Hindlimb muscle (tissue), 1 donor: ENCODE measurements around the gene SNX7. TPM values are rescaled to one million over a fixed set of nuclear protein-coding genes. Genes with fewer than 3 reads are reported as not detected.

Experiments used
- DNase-seq: peaks from one replicate; pipeline ENCODE4 v3.0.0-alpha.2; 2013
- polyA plus RNA-seq: library from polyadenylated mRNA; unstranded; fragments of 120-200 nt; gene quantifications from one replicate; pipeline ENCODE4 v1.2.1, GENCODE V29; 2013; ENCODE audit not compliant: insufficient read length

Gene SNX7, protein sequence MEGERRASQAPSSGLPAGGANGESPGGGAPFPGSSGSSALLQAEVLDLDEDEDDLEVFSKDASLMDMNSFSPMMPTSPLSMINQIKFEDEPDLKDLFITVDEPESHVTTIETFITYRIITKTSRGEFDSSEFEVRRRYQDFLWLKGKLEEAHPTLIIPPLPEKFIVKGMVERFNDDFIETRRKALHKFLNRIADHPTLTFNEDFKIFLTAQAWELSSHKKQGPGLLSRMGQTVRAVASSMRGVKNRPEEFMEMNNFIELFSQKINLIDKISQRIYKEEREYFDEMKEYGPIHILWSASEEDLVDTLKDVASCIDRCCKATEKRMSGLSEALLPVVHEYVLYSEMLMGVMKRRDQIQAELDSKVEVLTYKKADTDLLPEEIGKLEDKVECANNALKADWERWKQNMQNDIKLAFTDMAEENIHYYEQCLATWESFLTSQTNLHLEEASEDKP
- polyA plus RNA-seq = 21.9 TPM

DNA sequence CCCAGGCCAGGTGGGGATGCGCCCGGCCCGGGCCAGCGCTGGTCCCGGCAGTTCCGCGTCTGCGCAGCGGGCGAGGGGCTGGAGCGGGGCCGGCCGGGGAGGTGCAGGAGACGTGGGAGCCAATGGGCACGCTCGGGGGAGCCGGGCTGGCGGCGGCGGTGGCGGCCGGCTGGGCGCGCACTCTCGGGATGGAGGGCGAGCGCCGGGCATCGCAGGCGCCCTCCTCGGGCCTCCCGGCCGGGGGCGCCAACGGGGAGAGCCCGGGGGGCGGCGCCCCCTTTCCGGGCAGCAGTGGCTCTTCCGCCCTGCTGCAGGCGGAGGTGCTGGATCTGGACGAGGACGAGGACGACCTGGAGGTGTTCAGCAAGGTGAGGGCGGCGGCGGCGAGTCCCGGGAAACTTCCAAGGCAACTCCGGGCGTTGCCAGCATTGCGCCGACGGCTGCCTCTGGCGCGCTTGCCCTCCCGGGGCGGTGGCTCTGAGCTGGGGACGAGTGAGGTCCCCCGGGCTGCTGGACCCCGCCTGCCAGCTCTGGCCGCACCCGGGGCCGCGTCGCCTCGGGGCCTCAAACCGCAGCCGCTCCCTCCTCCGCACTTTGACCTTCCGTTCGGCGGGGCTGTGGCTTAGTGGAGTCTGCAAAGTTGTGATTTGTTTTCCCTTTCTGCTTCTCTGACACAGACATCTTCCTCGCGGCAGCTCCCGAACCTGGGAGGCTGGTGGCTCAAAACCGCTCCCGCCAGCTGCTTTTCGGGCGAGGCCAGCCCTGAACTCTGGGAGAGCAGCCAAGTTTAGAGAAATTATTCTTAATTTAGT lies at the start of gene SNX7:
Gene SNX7 (plus strand): TSS at position 178 of the 812 bp plus-strand sequence. CDS start 11 bp downstream, at position 189.
- peak; percentile 82 for DNase-seq

DNA sequence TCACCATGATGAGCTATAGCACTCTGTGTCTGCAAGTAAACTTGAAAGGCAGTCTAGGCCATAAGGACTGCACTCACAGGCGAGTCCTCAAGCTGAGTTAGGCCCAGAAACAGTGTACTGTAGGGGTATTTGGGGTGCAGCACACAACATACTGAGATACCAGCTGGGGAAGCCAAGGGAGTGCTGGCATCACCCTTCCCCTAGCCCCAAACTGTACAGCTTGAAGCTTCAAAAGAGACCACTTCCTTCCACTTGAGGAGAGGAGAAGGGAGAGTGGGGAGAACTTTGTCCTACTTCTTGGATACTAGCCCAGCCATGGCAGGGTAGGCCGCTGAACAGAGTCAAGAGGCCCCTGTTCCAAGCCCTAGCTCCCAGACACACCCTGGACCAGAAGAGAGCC lies 24.2 kb upstream of the SNX7 start:
- DNase-seq = no peak

DNA sequence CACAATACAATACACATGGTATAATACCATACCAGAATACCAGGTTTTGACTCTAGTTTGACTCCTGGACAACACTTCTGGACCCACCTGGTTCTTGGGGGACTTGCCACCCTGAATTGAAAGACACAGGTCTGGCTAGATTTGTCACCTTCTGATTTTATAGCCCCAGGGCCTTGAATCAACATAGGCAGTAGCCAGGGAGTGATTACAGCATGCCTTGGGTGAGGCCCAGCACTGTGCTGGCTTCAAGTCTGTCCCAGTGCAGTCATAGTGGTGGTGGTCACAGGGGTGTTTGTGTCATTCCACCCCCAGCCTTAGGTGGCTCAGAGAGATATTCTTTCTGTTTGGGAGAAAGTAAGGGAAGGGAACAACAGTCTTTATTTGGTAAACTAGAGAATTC lies 23.3 kb upstream of the SNX7 start:
- no peak for DNase-seq

DNA sequence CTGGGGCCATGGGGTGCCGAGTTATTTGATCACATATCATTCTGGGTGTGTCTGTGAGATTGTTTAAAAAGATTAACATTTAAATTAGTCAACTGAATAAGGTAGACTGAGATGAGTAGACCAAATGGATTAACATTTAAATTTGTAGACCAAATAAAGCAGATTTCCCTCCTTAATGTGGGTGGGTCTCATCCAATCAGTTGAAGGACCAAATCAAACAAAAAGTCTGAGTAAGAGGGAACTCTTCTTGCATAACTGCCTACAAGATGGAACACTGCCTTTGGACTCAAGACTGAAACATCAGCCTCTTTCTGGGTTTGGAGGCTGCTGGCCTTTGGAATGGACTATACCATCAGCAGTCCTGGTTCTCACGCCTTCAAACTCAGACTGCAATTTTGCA lies 17.0 kb upstream of the SNX7 start:
- no peak for DNase-seq

DNA sequence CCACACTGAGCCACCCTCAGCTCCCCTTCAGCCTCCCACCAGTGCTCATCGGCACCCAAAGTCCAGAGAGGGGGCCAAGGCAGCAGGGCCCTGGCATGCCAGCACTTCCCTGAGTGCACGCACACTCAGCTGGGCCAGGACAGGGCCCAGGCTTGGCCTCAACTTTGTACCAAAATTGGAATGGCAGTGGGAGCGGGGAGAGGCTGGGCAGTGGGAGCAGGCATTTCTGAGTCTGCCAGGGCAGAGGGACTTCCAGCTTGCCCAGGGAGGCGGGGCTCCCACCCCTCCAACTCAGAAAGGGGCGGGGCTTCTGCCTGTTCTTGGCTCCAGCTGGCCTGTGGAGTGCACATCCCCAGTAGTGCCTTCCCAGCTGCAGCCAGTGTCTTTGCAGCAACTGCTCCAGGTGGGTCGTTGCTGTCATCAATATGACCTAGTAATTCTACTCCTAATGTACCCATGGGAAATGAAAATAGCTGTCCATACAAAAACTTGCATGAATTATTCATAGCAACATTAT lies 10.3 kb upstream of the SNX7 start:
- no peak for DNase-seq

DNA sequence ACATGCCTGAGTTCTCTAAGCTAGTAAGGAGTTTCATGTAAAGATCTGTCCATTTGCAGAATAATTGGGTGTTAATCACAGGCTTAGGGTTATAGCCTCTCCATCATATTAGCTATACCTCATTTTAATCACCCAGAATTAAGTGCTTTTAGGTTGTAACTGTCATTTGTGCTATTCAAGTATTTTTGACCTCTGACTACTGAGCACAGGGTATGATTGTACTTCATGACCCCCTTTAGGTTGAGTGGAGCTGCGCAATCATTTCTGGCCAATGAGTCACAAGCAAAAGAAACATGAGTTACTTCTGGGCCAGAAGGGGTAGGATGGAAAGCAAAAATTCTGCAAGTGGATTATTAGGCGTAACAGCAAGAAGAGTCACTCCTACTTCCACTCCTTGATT lies 8.4 kb upstream of the SNX7 start:
- no peak for DNase-seq

DNA sequence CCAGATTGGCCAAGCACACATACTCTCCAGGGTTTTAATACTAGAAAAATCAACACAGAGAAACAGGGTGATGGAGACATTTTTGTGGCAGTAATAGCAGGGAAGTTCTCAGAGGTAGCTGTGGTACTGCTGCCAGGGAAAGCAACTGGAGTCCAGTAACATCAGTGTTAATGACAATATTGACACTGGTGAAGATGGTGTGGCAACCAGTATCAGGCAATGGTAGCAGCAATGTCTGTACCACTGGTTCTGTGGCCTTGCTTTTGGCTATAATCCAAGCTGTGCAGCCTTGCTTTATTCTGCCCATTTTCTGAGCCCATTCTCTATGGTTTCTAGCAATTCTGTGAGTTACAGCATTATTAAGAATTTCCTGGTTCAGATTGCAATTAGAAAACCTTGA lies 1.6 kb upstream of the SNX7 start:
- DNase-seq = no peak

DNA sequence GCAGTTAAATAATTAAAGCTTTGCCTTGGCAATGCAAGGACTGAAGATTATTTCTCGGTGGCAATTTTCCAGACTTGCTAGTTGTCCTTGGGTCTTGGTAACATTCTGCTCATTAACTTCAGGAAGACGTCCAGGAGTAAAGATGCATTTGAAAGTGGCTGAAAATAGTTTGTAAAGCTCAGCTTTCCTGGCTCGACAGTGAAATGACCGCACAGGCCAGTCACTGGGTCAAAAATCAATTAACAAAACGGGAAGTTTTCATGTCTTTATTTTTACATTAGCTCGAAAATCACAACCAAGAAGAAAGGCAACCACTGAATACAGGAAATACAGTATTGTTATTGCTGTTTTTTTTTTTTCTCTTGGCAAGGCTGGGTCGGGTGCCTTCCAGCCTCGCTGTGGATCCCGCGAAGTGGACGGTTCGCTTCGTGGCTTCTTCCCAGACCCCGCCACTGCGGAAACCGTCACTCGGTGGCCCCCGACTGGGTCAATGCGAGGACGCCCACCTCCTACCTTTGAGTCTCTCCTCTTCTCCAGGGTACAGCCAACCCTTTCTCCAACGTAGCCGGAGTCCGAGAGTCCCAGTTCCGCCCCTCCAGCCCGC lies 479 bp upstream of the SNX7 start:
- no peak for DNase-seq

DNA sequence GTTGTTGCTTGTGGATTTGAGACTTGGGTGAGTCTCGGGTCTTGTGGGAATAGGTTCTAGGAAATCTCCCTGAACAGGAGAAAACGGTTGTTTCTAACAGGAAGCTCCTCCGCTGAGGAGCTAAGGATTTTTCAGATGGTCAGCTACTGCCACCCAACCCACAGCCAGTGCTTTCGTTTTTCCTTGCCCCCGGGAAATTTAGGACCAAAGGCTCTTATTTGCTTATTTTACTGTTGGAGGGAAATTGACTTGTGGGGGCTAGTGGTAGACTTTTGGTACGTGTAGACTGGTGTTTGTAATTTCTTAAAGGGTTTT lies 792 bp downstream of the SNX7 start:
- peak; percentile 43 for DNase-seq

DNA sequence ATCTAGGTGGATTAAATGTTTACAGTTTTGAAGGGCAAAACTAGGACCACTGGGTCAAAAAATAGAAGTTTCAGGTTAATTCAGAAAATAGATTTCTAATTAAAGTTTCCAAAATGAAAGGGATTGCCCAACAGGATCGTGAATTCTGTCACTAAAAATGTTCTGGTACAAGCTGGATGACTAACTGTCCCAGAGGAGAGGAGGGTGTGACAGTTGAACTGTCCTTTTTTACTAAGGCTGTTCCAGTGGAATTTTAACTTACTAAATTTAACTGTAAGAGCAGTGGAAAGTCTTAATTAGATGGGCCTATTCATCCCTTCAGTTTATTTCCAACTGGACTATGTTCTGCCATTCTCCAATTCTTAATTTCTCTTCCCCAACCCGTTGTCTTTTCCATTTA lies 7.2 kb downstream of the SNX7 start:
- no peak for DNase-seq

DNA sequence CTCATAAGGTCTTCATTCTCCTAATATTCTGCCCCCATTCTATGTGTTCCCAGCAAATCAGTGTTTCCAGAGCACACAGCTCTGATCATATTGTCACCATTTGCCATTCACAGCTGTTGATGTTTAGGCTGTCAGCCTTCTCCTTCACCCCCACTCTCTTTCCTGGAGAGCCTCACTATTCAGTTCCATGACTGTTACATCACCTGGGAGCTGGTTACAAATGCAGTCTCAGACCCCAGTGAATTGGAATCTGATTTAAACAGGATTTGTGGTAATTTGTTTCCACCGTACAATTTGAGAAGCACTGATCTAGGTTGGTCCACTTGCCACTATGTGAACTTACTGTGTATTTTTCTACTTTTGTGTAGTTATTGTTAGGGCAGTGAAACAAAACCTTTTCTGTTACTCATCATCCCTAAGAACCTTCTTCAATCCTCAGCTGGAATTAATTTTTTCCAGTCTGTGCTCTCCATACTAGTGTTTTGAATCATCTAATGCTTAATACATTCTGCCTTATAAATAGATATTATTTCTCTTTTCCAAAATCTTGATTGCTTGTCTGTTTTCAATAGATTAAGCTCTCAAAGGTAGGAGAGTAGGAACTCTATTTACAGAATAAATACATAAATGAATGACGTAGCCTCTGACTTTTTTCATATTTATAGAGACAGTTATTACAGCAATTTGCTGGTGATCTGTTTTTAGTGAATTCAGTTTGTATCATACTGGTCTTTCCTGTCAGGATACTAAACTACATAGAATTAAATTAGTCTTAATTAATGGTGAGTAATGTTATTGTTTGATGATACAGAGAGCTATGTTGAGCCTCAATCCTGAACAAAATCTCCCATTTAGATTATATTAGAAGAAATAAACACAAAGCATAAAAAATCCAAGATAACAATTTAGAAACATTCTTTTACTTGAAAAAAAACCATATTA lies 8.1 kb downstream of the SNX7 start:
- DNase-seq = no peak

DNA sequence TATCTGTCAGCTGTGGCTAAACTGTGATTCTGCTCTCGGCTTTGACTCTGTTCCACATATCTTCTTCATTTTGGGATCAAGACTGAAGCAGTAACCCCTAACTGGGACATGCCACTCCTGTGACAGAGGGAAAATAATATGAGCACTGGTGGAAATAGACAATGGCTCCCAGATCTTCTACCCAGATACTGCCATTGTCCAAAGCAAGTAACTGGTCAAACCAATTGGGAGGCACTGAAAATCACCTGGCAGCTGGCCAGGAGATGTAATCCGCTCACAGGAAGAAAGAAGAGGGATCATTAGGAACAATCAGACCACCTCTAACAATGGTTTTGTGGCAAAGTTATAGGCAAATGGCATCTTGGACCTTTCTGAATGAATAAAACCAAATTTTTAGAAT lies 10.7 kb downstream of the SNX7 start:
- DNase-seq = no peak

DNA sequence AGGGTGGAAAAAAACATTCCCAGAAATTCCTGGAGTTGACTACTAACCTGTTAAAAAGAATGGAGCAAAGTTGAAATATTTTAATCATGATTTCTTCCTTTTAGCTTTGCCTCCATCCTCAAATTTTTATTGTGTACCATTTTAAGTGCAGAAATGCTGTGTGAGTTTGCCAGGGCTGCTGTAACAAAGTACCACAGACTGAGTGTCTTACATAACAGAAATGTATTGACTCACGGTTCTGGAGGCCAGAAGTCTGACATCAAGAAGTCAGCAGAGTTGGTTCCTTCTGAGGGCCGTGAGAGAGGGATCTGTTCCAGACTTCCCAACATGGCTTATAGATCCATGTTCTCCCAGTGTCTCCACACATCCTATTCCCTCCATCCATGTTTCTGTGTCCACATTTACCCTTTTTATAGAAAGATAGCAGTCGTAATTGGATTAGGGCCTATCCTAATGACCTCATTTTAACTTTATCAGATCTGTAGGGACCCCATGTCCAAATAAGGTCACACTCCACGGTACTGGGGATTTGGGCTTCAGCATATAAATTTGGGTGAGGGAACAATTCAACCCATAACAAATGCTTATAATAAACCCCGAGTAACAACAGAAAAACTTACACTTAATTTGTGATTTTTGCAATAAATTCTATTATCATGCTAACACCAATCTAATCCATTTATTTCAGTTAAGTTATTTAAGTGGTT lies 12.7 kb downstream of the SNX7 start:
- no peak for DNase-seq

DNA sequence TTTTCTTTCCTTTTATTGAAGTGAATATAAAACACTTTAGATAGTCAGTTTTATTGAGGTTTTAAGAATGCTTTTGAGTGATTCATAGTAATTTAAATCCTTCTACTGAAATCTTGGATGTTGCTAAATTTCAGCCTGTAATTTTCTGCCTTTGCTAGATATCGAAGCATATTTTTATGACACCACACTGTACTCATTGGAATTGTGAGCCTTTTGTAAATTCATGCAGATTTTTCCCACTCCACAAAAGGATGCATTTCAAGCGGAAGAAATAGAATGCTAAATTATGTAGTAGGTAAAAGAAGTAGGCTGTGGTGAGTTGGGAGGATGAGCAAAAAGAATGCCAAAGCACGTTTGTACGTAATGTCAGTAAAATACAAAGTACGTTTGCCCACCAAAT lies 13.8 kb downstream of the SNX7 start:
- DNase-seq = no peak

DNA sequence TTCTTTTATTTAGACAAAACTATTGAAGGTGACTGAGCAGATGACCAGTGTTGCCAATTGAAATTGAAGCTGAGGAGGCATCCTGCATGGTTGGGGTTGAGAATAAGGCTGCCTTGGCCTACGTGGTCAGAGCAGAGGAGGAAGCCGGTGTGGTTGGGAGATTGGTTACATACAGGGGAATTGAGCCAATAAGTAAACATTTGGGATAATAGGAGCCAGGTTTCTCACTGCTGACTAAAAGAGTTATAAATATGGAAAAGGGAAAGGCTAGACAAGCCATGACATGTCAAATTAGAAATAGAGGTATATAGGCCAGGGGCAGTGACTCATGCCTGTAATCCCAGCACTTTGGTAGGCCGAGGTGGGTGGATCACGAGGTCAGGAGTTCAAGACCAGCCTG lies 15.8 kb downstream of the SNX7 start:
- DNase-seq = no peak

DNA sequence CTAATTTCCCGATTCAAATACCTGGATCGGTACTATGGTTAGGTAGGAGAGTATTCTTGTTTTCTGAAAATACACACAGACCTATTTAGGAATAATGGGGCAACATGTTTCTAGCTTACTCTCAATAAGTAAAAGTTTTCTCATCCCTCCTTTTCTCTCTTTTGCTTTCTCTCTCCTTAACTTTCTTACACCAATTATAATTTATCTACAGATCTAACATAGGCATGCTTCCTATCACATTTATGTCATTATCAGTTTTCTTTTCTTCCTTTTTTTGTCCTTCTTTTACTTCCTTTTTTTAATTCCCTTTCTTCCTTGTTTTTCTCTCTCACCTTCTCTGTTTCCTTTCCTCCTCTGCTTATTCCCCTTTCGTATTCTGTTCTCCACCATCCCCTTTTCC lies 20.3 kb downstream of the SNX7 start:
- DNase-seq = no peak

DNA sequence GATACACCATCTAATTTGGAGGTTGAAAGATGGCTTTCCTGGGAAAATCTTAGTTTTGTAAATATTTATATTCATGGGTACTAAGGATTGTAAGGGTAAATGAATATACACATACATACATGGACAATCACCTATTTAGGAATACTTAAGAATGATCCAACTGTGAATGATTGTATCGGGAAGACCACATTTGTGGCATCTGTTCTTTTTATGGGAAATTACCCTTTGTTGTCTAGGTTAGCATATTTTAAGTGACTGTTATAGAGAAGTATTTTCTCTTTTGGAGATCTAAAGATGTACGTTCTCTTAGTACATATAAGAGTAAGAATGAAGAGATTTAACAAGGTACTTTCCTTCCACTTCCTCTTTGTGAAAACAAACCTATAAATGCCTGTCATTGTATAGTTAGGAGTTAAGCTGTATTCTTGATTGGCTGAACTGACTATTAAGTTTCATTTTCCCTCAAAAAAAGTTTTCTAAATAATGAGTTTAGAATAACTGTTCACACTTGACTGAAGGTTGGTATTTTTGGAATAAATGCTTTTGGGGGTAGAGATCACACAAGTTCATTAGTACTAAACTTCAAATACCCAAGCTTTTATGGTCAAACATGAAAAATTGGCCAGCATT lies 26.7 kb downstream of the SNX7 start:
- DNase-seq = no peak

DNA sequence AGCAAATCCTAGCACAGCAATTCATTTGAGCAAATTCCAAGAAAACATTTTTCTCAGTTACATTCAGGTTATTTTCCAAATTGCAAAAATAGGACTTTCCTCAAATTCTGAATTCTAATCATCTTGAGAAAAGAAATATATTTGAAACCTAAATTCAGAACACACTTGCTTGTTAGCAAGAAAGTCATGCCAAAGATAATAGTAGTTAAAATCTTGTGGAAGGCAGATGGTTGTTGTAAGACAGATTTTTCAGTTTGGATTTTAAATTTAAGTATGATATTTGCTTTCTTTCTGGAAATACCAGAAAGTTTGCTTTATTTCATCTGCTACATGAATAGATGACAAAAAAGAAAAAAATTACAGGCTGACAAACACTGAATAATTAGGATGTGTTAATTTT lies 29.1 kb downstream of the SNX7 start:
- DNase-seq = no peak

DNA sequence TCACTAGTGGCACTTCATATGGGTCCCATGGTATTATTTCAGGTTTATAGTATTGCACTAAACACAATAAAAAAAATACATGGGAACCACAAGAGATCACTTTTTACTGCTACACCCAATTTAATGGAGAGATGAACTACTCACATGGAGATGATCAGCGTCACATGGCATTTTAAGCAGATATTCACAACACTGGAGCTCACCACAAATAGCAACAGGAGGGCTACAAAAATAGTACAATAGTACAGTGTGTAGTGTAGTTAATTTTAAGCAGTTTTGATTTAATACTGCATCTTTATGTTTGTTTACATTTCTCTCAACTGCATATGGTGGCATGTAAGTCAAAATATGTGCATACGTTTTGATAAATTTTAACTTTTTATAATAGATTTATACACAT lies 31.0 kb downstream of the SNX7 start:
- no peak for DNase-seq

DNA sequence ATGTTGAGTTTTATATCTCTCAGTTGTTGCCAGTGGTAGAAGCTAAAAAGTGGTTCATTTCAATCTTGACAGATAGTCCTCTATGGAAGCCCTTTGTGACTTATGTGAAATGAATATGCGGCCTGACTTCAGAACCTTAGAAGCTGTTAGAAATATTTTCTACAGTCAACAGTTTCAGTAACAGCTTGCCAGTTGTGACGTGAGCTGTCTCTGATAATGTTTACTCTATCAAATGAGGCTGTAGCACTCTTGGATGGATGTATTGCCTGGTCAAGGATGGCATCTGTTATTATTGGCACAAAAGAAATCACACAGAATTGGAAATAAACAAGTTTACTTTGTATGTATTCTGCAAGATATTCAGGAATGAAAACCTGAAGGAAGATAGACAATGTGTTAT lies 31.9 kb downstream of the SNX7 start:
- no peak for DNase-seq

DNA sequence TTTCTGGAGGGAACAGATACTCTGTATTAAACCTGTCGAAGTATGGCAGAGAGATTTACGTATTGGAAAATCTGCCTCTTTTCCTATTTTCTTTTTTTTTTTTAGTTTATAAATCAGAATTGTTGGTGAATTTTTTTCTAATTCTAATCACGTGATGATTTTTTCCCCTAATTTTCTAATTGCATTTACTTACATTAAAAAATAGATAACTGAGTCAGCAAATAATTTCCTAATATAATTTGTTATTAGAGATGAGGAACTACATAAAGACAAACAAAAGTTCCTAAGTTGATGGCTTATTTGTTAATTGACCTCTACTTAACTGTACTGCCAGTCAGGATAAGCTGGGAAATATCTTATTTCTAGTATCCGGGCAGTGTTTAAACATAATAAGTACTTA lies 34.6 kb downstream of the SNX7 start:
- no peak for DNase-seq
